Colonic mucosa (tissue), 4 donors: ENCODE results near the gene UTS2R. TPM values are rescaled to one million over a fixed set of nuclear protein-coding genes. Genes with fewer than 3 reads are reported as not detected.

Source experiments
- DNase-seq: peaks from one replicate; pipeline ENCODE4 v3.0.0-alpha.2; 2020
- H3K27ac ChIP-seq: fragments of 200-600 bp; one replicate; pipeline ENCODE4 v1.8.0; 2021
- H3K27me3 ChIP-seq: fragments of 200-600 bp; one replicate; pipeline ENCODE4 v1.8.0; 2021
- H3K36me3 ChIP-seq: fragments of 200-600 bp; one replicate; pipeline ENCODE4 v1.8.0; 2021
- H3K4me1 ChIP-seq: fragments of 200-600 bp; one replicate; pipeline ENCODE4 v1.8.0; 2021; ENCODE audit warnings: mild to moderate bottlenecking
- H3K4me3 ChIP-seq: fragments of 200-600 bp; one replicate; pipeline ENCODE4 v1.8.0; 2021
- H3K9ac ChIP-seq, 2 donors: one replicate each; pipeline ENCODE4 v1.7.0; 2013; ENCODE audit warnings: control low read depth in 2 of 2, low read depth in 2 of 2, low read length in 2 of 2
- H3K9me3 ChIP-seq: fragments of 200-600 bp; one replicate; pipeline ENCODE4 v1.8.0; 2021
- intact Hi-C: fragments of 100-400 bp; cut with DNase I; formaldehyde crosslinking; loops from one replicate; pipeline ENCODE4 v1.14.1; 2022
- total RNA-seq, 2 donors: library from RNA; stranded (reverse); fragmentation: NEBNext Ultra II Directional in 1 of 2; extraction: Animal tissue kit (Norgen Biotek cat#: 25700) in 1 of 2; gene quantifications; one replicate each; pipeline ENCODE4 v1.2.1, GENCODE V29; 2021
- TF ChIP-seq, protein P1 (sequence below): fragments of 200-600 bp; IDR thresholded peaks from one replicate; pipeline ENCODE4 v1.8.0; 2022; ENCODE audit warnings: antibody characterized with exemption, mild to moderate bottlenecking
- donor health status: healthy.
- donor health status: DM: no; HTN: no; CAD: no.
- donor health status: DM: no; HTN: no; CAD: no.

UTS2R gene
- total RNA-seq, 2 donors from 2014 or later, result not detected

- Histone ChIP-seq H3K27ac (no peak overlapping the region), H3K9ac (peak overlapping the region in 1 of 2 donors; percentile 35), H3K36me3 (no peaks in the 10 kb centered on the region), H3K4me1 (no peaks in the 10 kb centered on the region), H3K9me3 (no peaks in the 10 kb centered on the region), H3K27me3 (peaks cover 25% of the 10 kb centered on the region), H3K4me3 (no peak overlapping the region)
- TF ChIP-seq, protein P1, sequence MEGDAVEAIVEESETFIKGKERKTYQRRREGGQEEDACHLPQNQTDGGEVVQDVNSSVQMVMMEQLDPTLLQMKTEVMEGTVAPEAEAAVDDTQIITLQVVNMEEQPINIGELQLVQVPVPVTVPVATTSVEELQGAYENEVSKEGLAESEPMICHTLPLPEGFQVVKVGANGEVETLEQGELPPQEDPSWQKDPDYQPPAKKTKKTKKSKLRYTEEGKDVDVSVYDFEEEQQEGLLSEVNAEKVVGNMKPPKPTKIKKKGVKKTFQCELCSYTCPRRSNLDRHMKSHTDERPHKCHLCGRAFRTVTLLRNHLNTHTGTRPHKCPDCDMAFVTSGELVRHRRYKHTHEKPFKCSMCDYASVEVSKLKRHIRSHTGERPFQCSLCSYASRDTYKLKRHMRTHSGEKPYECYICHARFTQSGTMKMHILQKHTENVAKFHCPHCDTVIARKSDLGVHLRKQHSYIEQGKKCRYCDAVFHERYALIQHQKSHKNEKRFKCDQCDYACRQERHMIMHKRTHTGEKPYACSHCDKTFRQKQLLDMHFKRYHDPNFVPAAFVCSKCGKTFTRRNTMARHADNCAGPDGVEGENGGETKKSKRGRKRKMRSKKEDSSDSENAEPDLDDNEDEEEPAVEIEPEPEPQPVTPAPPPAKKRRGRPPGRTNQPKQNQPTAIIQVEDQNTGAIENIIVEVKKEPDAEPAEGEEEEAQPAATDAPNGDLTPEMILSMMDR, result no peak
- no peak for DNase-seq
- intact Hi-C loops, result no loop called here
Observed at GRCh38 chr17:82386881-82387704, 15.5 kb downstream of the UTS2R start.

- intact Hi-C loops, result no loop called here
- peaks cover 25% of the 10 kb centered on the region for H3K27me3 ChIP-seq
Observed at GRCh38 chr17:82387705-82388106, 16.1 kb downstream of the UTS2R start.

GRCh38 chr17:82388223-82388921 lies 16.8 kb downstream of the UTS2R start:
- intact Hi-C loops, result no loop called here
- DNase-seq, result peak; percentile 52
- H3K27me3 ChIP-seq, result peaks cover 25% of the 10 kb centered on the region

More at GRCh38 chr17:82387705-82388106, 16.1 kb downstream of the UTS2R start:
- Histone ChIP-seq H3K36me3 (no peaks in the 10 kb centered on the region), H3K4me1 (no peaks in the 10 kb centered on the region), H3K4me3 (no peak overlapping the region), H3K9me3 (no peaks in the 10 kb centered on the region), H3K9ac (no peak overlapping the region), H3K27ac (no peak overlapping the region)
- no peak for DNase-seq
- TF ChIP-seq, protein P1, result no peak

DNA sequence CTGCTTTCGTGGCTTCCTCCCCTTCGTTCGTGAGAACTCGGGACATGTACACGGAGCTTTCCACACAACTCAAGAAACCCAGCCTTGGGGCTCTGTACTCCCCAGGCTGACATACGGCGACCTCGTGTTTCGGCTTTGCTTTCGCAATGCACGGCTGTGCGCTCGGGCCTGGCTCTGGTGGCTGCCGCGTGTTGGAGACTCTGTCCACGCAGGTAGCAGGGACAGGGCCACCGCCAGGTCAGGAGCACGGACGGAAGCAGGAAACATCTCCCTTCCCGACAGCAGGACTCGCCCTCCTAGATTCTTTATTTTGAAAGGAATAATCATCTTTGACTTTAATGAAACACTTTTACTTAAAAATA lies 17.3 kb downstream of the UTS2R start:
- H3K9me3 ChIP-seq, result no peaks in the 10 kb centered on the region
- no peak for DNase-seq
- no peak overlapping the region for H3K9ac ChIP-seq
- H3K27me3 ChIP-seq, result peaks cover 25% of the 10 kb centered on the region
- intact Hi-C loops, result no loop called here
- no peak overlapping the region for H3K27ac ChIP-seq
- H3K36me3 ChIP-seq, result no peaks in the 10 kb centered on the region
- H3K4me1 ChIP-seq, result no peaks in the 10 kb centered on the region
- TF ChIP-seq, protein P1, result no peak
- H3K4me3 ChIP-seq, result no peak overlapping the region

More at GRCh38 chr17:82388223-82388921, 16.8 kb downstream of the UTS2R start:
- Histone ChIP-seq H3K4me1 (no peaks in the 10 kb centered on the region), H3K36me3 (no peaks in the 10 kb centered on the region), H3K27ac (no peak overlapping the region), H3K9ac (no peak overlapping the region), H3K9me3 (no peaks in the 10 kb centered on the region), H3K4me3 (no peak overlapping the region)
- TF ChIP-seq, protein P1, result no peak

DNA sequence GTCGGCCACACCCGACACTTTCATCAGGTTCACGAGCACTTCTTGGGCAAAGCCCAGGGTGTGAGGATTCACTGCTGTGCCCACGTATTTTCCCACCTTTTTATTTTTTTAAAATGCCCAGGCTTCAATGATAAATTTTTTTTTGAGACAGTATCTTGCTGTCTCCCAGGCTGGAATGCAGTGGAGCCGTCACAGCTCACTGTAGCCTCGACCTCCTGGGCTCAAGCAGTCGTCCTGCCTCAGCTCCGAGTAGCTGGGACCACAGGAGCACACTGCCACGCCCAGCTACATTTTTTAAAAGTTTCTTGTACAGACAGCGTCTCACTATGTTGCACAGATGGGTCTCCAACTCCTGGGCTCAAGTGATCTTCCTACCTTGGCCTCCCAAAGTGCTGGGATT lies 17.8 kb downstream of the UTS2R start:
- Histone ChIP-seq H3K27me3 (peaks cover 25% of the 10 kb centered on the region), H3K4me1 (no peaks in the 10 kb centered on the region), H3K4me3 (no peak overlapping the region), H3K9me3 (no peaks in the 10 kb centered on the region), H3K36me3 (no peaks in the 10 kb centered on the region), H3K27ac (no peak overlapping the region), H3K9ac (no peak overlapping the region)
- no peak for DNase-seq
- intact Hi-C loops, result no loop called here
- TF ChIP-seq, protein P1, result no peak
